Measurements from ENCODE around the gene TMEM59L.
A peak's percentile ranks its signal among the peaks of the same experiment; 100 is the strongest.
"Not testable (repeated sequence)": the region's sequence is repeated elsewhere in the genome, so short reads cannot be mapped to it uniquely, and the experiment has no call there.

Gene TMEM59L

GRCh38 chr19:18594096-18594823 lies 18.4 kb upstream of the TMEM59L start:
- peak; percentile 26 for DNase-seq (ENCODE audit: low spot score)

- DNase-seq (ENCODE audit: low spot score): no peak
These were observed 17.8 kb upstream of the TMEM59L start for GRCh38 chr19:18594824-18595373.

- no peak for DNase-seq (ENCODE audit: low spot score)
These were observed 17.2 kb upstream of the TMEM59L start for GRCh38 chr19:18595475-18595874.

GRCh38 chr19:18596752-18597157 lies 15.9 kb upstream of the TMEM59L start:
- DNase-seq (ENCODE audit: low spot score): no peak

GRCh38 chr19:18597809-18598660 lies 14.6 kb upstream of the TMEM59L start:
- DNase-seq (ENCODE audit: low spot score): no peak

- DNase-seq (ENCODE audit: low spot score): no peak
These were observed 13.2 kb upstream of the TMEM59L start for GRCh38 chr19:18599485-18599884.

GRCh38 chr19:18600692-18601397 lies 11.8 kb upstream of the TMEM59L start:
- not testable (repeated sequence) for DNase-seq (ENCODE audit: low spot score)

- no peak for DNase-seq (ENCODE audit: low spot score)
These were observed 10.8 kb upstream of the TMEM59L start for GRCh38 chr19:18601875-18602274.

- no peak for DNase-seq (ENCODE audit: low spot score)
These were observed 9.3 kb upstream of the TMEM59L start for GRCh38 chr19:18603255-18603957.

- no peak for DNase-seq (ENCODE audit: low spot score)
These were observed 8.5 kb upstream of the TMEM59L start for GRCh38 chr19:18603958-18604819.

- no peak for DNase-seq (ENCODE audit: low spot score)
These were observed 7.9 kb upstream of the TMEM59L start for GRCh38 chr19:18604820-18605159.

GRCh38 chr19:18605196-18605545 lies 7.5 kb upstream of the TMEM59L start:
- DNase-seq (ENCODE audit: low spot score): no peak

GRCh38 chr19:18605546-18606280 lies 7.0 kb upstream of the TMEM59L start:
- no peak for DNase-seq (ENCODE audit: low spot score)

- DNase-seq (ENCODE audit: low spot score): no peak
These were observed 6.1 kb upstream of the TMEM59L start, which contains the start of gene CRLF1 for GRCh38 chr19:18606281-18607225. TSS of gene CRLF1 (minus strand) at chr19:18606799. CDS start at chr19:18606656, 143 bp downstream.

GRCh38 chr19:18607226-18608101 lies 5.2 kb upstream of the TMEM59L start:
- DNase-seq (ENCODE audit: low spot score): no peak

GRCh38 chr19:18608102-18608804 lies 4.4 kb upstream of the TMEM59L start:
- no peak for DNase-seq (ENCODE audit: low spot score)
